CD4-positive, alpha-beta T cell treated with Interleukin-12 subunit alpha and Interleukin-12 subunit beta, for 1 hour (primary cell): ENCODE measurements around the gene MST1.

Experiments used
- DNase-seq: peaks from one replicate; pipeline ENCODE4 v3.0.0-alpha.2; 2020

MST1 gene

GRCh38 chr3:49654955-49655556 is 34.2 kb downstream of the MST1 start:
- no peak for DNase-seq

GRCh38 chr3:49654176-49654825 is 35.0 kb downstream of the MST1 start:
- no peak for DNase-seq

GRCh38 chr3:49653621-49654020 is 35.7 kb downstream of the MST1 start:
- no peak for DNase-seq

- no peak for DNase-seq
Observed at GRCh38 chr3:49652903-49653415, 36.3 kb downstream of the MST1 start.

GRCh38 chr3:49652218-49652902 is 36.9 kb downstream of the MST1 start:
- DNase-seq = no peak

GRCh38 chr3:49650637-49651036 is 38.6 kb downstream of the MST1 start:
- DNase-seq = no peak

- no peak for DNase-seq
Observed at GRCh38 chr3:49650177-49650576, 39.1 kb downstream of the MST1 start.

GRCh38 chr3:49649576-49649975 is 39.7 kb downstream of the MST1 start:
- DNase-seq = no peak

- no peak for DNase-seq
Observed at GRCh38 chr3:49648354-49649019, 40.8 kb downstream of the MST1 start.

GRCh38 chr3:49647741-49648140 is 41.5 kb downstream of the MST1 start:
- no peak for DNase-seq

GRCh38 chr3:49646236-49646635 is 43.0 kb downstream of the MST1 start:
- no peak for DNase-seq

- no peak for DNase-seq
Observed at GRCh38 chr3:49644684-49645083, 44.6 kb downstream of the MST1 start.

GRCh38 chr3:49642708-49643145 is 46.5 kb downstream of the MST1 start:
- DNase-seq = no peak

- DNase-seq = no peak
Observed at GRCh38 chr3:49641921-49642707, 47.2 kb downstream of the MST1 start.

GRCh38 chr3:49641292-49641691 is 48.0 kb downstream of the MST1 start:
- no peak for DNase-seq

GRCh38 chr3:49639551-49639950 is 49.7 kb downstream of the MST1 start:
- no peak for DNase-seq

GRCh38 chr3:49638445-49638844 is 50.8 kb downstream of the MST1 start:
- no peak for DNase-seq

- DNase-seq = no peak
Observed at GRCh38 chr3:49636883-49637609, 52.2 kb downstream of the MST1 start.

GRCh38 chr3:49634736-49635135 is 54.5 kb downstream of the MST1 start:
- DNase-seq = no peak
